Liver (tissue), 3 donors: ENCODE results near the gene PTBP3.
A peak's percentile ranks its signal among the peaks of the same experiment; 100 is the strongest.

ENCODE experiments used
- ATF3 ChIP-seq: IDR thresholded peaks from 2 replicates; pipeline ENCODE4 v1.6.1; 2016; ENCODE audit warnings: antibody characterized with exemption
- CTCF ChIP-seq: fragments of 150-350 bp; IDR thresholded peaks from 2 replicates; pipeline ENCODE4 v1.5.1; 2017; ENCODE audit warnings: improper control_type of control experiment, low read depth, low read length; ENCODE audit not compliant: missing input control
- GABPA ChIP-seq, 2 donors: IDR thresholded peaks in 1 of 2; conservative IDR thresholded peaks in 1 of 2; 2 replicates each; pipeline ENCODE4 v1.6.1; 2016; ENCODE audit warnings: antibody characterized with exemption in 2 of 2, mild to moderate bottlenecking in 1 of 2, moderate library complexity in 1 of 2
- HNF4A ChIP-seq, 2 donors: conservative IDR thresholded peaks; 2 replicates each; pipeline ENCODE4 v1.6.1; 2016; ENCODE audit warnings: antibody characterized with exemption in 2 of 2, mild to moderate bottlenecking in 2 of 2
- JUND ChIP-seq, 2 donors: IDR thresholded peaks; 2 replicates each; pipeline ENCODE4 v1.6.1; 2016; ENCODE audit warnings: antibody characterized with exemption in 2 of 2
- MAX ChIP-seq: IDR thresholded peaks from 2 replicates; pipeline ENCODE4 v1.6.1; 2016; ENCODE audit warnings: antibody characterized with exemption
- NR2F2 ChIP-seq: IDR thresholded peaks from 2 replicates; pipeline ENCODE4 v1.6.1; 2016; ENCODE audit warnings: antibody characterized with exemption
- RAD21 ChIP-seq, 2 donors: IDR thresholded peaks; 2 replicates each; pipeline ENCODE4 v1.6.1; 2016; ENCODE audit warnings: antibody characterized with exemption in 2 of 2, mild to moderate bottlenecking in 2 of 2
- REST ChIP-seq: IDR thresholded peaks from 2 replicates; pipeline ENCODE4 v1.6.1; 2016; ENCODE audit warnings: antibody characterized with exemption, mild to moderate bottlenecking
- YY1 ChIP-seq: IDR thresholded peaks from 2 replicates; pipeline ENCODE4 v1.6.1; 2016; ENCODE audit warnings: antibody characterized with exemption, mild to moderate bottlenecking
- ZBTB33 ChIP-seq: IDR thresholded peaks from 2 replicates; pipeline ENCODE4 v1.6.1; 2016; ENCODE audit warnings: antibody characterized with exemption
- donor health status: healthy.
- donor health status: healthy.

- TF ChIP-seq CTCF (no peak), YY1 (peak; percentile 97), HNF4A (conservative IDR thresholded peaks at IDR 0.05) (peak in 1 of 2 donors; percentile 30), RAD21 (IDR thresholded peaks at IDR 0.05) (no peak), JUND (IDR thresholded peaks at IDR 0.05) (peak in 1 of 2 donors; percentile 48), MAX (peak; percentile 95), GABPA (IDR thresholded peaks at IDR 0.05 in 1 of 2, conservative IDR thresholded peaks at IDR 0.05 in 1 of 2) (peak in 1 of 2 donors; percentile 44), REST (no peak), NR2F2 (no peak), ZBTB33 (peak; percentile 25), ATF3 (no peak)
Observed at GRCh38 chr9:112348257-112349007, 15.0 kb upstream of the PTBP3 start.
